GM12892 (cell line): ENCODE data around the gene PKP3.

Experiments
- POLR2A ChIP-seq: IDR thresholded peaks from 2 replicates; pipeline ENCODE4 v1.6.1; 2011; ENCODE audit warnings: low read depth, low read length, control low read depth
- POLR2AphosphoS5 ChIP-seq: IDR thresholded peaks from 2 replicates; pipeline ENCODE4 v1.6.1; 2011; ENCODE audit warnings: low read depth, low read length, control low read depth
- TAF1 ChIP-seq: IDR thresholded peaks from 2 replicates; pipeline ENCODE4 v1.6.1; 2011; ENCODE audit warnings: low read depth, mild to moderate bottlenecking, control low read depth, low read length, borderline replicate concordance

GRCh38 chr11:416051-416756 lies 22.2 kb downstream of the PKP3 start:
- TF ChIP-seq POLR2AphosphoS5, result no peak
- TF ChIP-seq POLR2A, result no peak
- no peak for TF ChIP-seq TAF1
